Stimulated activated CD8-positive, alpha-beta memory T cell treated with anti-CD3 and anti-CD28 coated beads, Interleukin-2, amount 100 ng/mL, for 48 hours (primary cell): ENCODE data around the gene ILRUN.
"Not testable (repeated sequence)": the region's sequence is repeated elsewhere in the genome, so short reads cannot be mapped to it uniquely, and the experiment has no call there.

Experiments
- DNase-seq, 2 donors: peaks; one replicate each; pipeline ENCODE4 v3.0.0-alpha.2; 2020; ENCODE audit warnings: low read depth in 2 of 2

Gene ILRUN

DNA sequence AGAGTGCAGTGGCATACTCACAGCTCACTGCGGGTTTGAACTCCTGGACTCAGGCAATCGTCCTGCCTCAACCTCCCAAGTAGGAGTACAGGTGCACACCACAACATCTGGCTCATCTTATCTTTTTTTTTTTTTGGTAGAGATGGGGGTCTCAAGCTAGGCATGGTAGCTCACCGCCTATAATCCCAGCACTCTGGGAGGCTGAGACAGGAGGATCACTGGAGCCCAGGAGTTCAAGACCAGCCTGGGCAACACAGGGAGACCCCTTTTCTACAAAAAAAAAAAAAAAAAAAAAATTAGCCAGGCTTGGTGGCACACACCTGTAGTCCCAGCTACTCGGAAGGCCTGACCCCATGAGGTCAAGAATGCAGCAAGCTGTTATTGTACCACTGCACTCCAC is 31.5 kb downstream of the ILRUN start:
- no peak for DNase-seq

GRCh38 chr6:34664256-34664971 is 32.2 kb downstream of the ILRUN start:
- DNase-seq: no peak

DNA sequence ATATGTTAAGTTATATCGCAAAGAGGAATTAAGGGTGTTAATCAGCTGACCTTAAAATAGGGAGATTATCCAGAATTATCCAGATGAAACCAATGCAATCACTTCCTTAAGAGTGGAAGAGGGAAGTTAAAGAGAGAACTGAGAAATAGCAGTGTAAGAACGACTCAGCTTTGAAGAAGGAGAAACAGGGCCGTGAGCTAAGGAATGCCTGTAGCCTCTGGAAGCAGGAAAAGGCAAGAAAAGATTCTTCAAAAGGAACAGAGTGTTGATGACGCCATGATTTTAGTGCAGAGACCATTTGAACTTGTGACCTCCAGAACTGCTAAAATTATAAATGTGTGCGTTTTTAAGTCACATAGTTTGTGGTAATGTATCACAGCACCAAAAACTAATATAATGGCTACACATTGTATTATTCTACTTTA is 32.7 kb downstream of the ILRUN start:
- DNase-seq: no peak

GRCh38 chr6:34663371-34663770 is 33.2 kb downstream of the ILRUN start:
- no peak for DNase-seq

DNA sequence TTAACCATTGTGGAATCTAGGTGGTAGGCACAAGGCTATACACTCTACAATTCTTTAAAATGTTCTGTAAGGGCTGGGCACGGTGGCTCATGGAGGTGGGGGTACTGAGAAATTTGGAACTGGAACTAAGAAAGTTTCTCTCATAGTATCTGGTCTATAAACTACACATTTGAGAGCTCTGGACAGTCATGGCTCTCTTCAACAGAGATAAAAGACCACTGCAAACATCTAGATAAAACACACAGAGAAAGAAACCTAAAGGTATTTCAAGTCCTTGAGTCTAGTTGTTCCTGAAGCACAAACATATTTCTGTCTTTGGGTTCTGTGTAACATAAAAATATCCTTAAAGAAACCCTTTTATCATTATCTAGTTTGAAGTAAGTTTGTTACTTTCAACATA is 35.2 kb downstream of the ILRUN start:
- DNase-seq: no peak

- no peak for DNase-seq
These were observed 37.8 kb downstream of the ILRUN start for GRCh38 chr6:34658605-34659265.

GRCh38 chr6:34657979-34658480 is 38.5 kb downstream of the ILRUN start:
- DNase-seq: not testable (repeated sequence)

GRCh38 chr6:34657307-34657978 is 39.1 kb downstream of the ILRUN start:
- DNase-seq: no peak

- no peak for DNase-seq
These were observed 39.6 kb downstream of the ILRUN start for GRCh38 chr6:34657037-34657306.

GRCh38 chr6:34656378-34657036 is 40.1 kb downstream of the ILRUN start:
- DNase-seq: no peak

- DNase-seq: not testable (repeated sequence)
These were observed 40.6 kb downstream of the ILRUN start for GRCh38 chr6:34655876-34656377.

DNA sequence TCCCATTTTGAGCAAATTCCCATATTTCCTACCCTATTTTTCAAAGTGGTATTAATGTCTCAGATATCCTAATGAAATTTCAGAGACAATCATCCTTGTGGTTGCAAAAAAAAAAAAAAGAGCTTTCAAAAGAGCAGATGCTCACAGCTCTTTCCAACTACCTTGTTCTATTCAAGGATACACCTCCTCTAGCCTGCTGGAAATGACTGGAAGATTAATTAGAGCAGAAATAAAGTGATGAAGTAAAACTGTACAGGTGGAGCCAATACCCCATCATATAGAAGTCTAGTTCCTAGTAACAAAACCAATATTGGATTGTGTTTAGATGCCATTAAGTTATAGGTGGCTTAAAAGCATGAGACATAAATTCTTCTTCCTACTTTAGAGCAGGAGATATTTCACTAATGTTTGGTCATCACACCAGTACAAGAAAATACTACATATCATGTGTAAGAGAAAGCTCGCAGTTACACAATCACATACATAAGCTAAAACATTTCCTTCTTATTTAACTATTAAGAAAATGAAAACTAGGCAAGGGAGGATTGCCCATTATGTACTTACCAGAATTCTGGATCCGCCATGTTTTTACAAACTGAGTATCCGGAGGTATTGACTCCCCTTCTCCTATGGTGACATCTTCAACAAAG is 42.4 kb downstream of the ILRUN start:
- no peak for DNase-seq

DNA sequence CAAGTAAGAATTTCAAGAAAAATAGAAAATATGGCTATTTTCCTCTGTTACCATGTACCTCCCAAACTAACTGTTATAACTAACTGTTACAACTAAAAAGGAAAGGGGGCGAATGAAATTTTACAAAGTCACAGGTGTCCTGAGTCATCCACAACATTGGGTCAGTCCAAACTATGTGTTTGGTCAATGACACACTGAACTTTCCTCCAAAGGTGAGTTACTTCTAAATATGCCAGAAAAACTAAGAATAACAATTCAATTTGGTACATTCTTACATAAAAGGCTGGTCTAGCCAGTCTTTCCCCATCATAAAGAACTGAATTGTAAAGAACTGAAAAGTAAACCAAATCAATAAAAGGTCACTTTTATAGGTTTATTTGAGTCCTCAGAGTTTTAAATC is 44.3 kb downstream of the ILRUN start:
- DNase-seq: no peak

DNA sequence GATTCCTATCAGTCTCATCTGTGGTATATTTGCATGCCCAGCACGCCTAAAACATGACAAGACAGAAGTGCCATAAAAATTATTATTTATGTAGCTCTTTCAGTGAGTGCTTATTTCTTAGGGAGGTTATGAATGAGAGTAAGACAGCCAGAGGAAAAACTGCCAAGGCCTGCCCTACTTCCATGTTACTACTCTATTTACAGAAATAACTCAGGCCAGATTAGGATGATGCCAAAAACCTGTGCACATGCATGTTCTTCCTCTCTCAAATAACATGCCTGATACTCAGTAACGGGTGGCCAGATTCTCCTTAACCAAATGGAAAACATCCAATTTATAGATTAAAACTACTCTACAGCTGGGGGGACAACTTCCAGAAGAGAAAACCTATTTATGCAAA is 45.7 kb downstream of the ILRUN start:
- DNase-seq: no peak

GRCh38 chr6:34650232-34650631 is 46.3 kb downstream of the ILRUN start:
- DNase-seq: not testable (repeated sequence)

- no peak for DNase-seq
These were observed 47.8 kb downstream of the ILRUN start for GRCh38 chr6:34648806-34649205.
